HG03039 (cell line): Measurements from ENCODE around the gene CLNK.
A peak's percentile ranks its signal among the peaks of the same experiment; 100 is the strongest.

ENCODE experiments used
- ATAC-seq: cut with Tn5 transposase; IDR thresholded peaks from one replicate; pipeline ENCODE4 v1.9.1; 2021; ENCODE audit warnings: mild to moderate bottlenecking, moderate library complexity; ENCODE audit not compliant: unreplicated experiment

Gene CLNK

DNA sequence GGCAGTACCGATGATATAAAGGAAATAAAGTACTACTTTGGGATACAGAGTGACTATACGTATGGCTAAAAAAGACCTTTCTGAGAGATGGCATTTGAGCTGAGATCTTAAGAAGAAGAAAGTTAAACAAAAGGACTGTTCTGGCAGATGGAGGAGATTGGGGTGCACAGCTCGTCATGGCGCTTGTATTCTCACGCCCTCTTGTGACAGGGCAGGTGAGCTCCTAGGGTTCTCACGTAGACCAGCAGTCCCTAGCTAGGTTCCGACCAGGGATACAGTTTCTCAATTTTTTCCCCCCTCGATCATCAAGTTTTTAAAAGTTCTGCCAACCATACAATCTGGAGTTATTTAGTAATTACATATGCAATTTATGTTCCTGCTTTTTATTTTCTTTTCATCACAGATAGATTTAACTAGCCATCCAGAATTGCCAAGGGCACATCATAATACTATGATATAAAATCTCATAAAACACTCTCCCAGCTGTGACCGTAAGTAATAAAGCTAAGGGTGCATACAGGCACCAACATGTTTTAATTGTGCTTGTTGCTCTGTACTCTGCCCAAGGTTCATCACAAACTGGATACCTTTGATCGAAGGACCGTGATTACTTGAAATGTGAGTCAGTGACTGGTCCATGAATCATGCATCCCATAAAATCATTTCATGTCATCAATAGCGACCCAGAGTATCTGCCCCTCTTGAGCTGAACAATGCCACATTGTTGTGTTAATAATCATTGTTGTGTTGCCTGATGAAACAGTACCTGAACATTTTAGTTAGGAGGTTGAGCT lies 157.9 kb downstream of the CLNK start:
- no peak for ATAC-seq

- ATAC-seq = no peak
These were observed 160.3 kb downstream of the CLNK start for GRCh38 chr4:10524196-10524833.

GRCh38 chr4:10521424-10521823 lies 163.1 kb downstream of the CLNK start:
- no peak for ATAC-seq

GRCh38 chr4:10509733-10510132 lies 174.8 kb downstream of the CLNK start:
- no peak for ATAC-seq

DNA sequence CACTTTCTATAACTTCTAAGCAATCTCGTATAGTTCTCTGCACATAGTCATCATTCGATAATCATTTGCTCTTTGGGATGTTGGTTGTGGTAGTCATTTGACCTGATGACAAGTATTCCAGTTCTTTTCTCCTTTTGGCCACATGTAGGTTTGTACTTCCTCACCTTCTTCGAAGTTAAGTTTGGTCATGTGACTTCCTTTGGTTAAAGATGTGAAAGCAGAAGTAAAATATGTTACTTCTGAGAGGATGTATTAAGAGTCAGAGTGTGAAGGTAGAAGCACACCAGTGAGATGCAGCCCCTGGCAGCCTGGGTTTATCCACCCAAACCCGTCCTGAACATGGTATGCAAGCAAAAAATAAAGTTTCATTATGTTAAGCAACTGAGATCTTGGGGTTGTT lies 178.5 kb downstream of the CLNK start:
- no peak for ATAC-seq

DNA sequence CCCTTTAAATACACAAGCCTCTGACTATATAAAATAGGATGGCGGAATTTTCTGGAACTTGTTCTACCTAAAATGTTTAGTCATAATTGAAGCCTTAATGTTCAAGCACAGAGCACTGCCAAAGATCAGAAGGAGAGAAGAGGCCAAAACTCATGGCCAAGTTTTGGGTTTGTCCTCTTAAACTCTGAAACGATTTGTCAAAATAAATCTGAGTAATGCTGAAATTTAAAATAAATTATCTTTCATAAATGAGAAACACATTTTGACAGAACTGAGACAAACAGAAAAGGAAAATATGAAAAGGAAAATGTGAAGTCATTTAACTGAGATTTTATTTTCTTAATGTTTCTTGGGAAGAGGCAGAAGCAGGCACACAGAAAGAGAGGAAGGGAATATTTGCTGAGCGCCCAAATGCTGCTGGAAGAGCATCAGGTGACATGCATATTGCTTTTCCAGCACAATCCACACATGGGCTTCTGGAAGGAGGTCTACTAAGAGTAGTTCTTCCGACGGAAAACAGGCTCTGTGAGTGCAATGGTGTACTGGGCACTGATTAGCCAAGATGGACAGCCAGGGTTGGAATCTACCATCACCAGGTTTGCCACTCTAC lies 179.9 kb downstream of the CLNK start:
- ATAC-seq = no peak

- no peak for ATAC-seq
These were observed 181.9 kb downstream of the CLNK start for GRCh38 chr4:10502717-10503116.

DNA sequence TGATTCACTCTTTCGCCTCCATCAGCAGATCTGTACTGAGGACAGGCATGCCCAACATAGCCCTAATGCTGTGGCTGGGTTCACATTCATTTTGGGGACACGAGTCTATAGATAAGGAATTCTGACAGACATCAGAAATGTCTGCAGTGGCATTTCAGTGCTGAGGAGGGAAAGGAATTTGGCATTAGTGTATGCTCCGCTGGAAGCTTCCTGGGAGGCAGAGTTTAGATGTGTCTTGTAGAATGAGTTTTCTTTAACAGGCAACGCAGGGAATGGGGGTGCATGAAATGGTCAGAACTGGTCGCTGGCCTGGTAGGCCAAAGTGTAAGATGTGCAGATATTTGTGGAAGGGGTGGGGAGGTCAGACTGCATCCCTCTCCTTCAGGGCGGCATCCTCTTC lies 183.8 kb downstream of the CLNK start:
- ATAC-seq = no peak

- no peak for ATAC-seq
These were observed 188.4 kb downstream of the CLNK start for GRCh38 chr4:10496200-10496599.

- ATAC-seq = no peak
These were observed 188.9 kb downstream of the CLNK start for GRCh38 chr4:10495651-10496050.

GRCh38 chr4:10492464-10492863 lies 192.1 kb downstream of the CLNK start:
- ATAC-seq = no peak

DNA sequence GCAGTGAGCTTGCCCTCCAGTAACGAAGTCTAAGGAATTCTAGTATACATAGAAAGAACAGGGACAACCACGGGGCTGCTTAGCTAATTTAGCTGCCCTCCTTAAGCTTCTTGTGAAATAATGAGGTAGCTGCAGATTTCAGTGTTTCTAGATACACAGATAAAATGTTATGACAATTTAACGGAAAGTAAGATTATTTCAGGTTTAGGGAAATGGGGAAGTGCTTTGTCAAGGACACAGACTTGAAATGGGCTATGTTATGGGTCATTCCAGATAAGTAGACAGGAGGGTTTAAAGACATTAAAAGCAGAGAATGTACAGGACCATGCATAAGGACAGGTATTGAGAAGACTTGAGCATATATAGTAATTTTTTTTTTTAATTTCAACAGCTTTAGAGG lies 193.2 kb downstream of the CLNK start:
- ATAC-seq = no peak

DNA sequence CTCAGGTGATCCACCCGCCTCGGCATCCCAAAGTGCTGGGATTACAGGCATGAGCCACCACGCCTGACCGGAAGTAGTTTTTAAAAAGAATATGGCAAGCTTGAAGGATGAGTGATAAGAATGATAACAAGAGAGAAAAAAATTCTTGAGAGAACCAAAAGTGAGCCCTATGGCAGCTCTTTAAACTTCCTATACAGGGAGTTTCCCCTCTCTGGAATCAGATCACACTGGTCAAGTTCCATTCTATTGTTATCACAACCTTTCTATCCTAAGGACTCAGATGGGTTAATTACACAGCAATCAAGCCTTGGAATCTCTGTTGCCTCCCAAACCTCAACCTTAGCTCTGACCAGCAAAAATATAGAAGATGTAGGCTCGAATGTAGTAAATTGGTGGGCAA lies 193.6 kb downstream of the CLNK start:
- ATAC-seq = no peak

GRCh38 chr4:10482913-10483312 lies 201.7 kb downstream of the CLNK start:
- no peak for ATAC-seq

GRCh38 chr4:10480616-10481015 lies 204.0 kb downstream of the CLNK start:
- ATAC-seq = no peak

DNA sequence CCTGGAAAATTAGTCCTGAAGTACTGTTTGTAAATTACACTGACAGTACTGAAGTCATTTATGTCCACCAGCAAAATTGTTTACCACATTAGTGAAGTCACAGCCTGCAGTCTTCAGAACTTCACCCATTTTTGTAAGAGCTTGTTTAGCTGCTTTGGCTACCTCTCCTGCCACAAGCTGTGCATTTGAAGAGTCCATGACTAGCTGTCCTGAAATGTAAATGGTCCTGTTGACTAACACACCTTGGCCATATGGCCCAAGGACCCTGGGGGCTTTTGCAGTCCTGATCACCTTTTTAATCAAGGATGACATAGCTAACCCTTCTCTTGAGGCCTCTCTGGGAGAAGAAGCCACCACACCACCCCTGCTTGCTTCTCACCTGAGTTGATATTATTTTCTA lies 205.9 kb downstream of the CLNK start:
- ATAC-seq = no peak

- ATAC-seq = no peak
These were observed 214.1 kb downstream of the CLNK start for GRCh38 chr4:10470505-10470904.

DNA sequence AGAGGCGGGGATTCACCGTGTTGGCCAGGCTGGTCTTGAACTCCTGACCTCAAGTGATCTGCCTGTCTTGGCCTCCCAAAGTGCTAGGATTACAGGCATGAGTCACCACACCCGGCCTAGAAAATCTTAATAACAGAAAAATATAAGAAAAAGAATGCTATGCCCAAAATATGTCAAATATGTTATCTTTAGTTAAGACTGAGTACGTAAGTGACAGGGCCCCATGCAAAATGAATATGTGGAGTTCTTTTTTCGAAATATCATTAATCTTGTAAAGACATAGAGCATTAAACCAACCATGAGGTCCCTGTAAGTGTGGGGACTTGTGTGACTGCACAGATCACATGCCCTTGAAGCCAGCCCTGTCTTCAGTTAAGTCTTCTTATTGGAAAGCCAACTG lies 218.4 kb downstream of the CLNK start:
- no peak for ATAC-seq

- no peak for ATAC-seq
These were observed 221.7 kb downstream of the CLNK start for GRCh38 chr4:10462876-10463275.

DNA sequence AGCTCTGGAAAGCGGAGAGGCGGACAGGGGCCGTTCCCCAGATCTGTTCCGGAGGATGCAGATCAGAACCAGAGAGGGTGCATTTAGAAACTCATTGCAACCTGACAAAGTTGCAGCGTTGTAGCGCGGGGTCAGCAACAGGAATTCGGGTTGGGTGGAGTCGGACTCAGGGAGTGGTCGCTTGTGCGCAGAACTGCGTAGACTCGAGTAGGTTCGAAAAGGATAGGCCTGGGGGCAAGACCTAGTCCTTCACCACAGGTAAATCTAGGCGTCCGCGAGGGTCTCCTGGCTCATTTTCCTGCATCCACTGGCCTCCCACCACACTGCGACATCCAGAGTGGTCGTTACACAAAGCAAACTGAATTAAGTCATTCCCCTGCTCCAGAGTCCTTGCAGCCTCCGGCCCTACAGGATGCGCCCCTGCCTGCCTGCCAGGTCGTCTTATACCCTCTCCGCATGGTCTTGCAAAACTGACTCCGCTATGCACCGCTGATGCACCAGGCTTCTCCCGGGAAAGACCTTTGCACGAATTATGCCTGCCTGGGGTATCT lies 222.6 kb downstream of the CLNK start:
- ATAC-seq = no peak

DNA sequence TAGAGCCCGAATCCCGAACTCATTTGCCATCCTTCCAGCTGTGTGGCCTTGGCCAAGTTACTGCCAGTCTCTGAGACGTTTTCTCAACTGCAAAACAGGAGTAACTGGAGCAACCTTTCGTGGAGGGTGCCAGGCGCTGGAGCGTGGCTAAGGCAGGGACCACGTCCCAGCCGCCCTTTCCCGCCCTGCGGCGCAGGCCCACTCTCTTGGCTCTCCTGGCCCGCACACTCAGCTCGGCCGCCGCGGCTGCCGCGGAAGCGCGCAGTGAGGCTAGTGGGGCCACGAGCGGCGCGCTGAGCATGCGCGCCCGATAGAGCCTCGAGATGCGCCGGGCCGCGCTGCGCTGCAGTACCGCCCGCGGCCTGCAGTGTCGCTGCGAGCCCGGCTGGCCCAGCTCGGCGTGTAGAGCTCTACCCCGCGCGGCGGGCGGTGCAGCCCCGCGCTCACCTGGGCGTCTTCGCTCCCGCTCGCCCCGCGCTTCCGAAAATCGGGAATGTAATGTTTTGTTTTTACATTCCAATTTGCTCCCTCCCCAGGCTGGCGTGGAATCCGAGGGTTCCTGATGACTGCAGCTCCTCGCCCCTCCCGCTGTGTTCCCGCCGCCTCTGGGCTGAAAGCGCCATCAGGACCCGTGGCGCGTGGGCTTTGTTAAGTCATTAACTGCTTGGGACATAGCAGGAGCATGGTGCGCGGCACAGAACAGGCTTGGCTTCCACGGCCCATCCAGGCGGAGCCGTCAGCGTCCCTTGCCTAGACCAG lies 223.3 kb downstream of the CLNK start:
- ATAC-seq = peak; percentile 66
